Mesenchymal stem cell (in vitro differentiated cells and primary cell): ENCODE data around the gene STAB2.

ENCODE experiments used
- DNase-seq: peaks from one replicate; pipeline ENCODE4 v3.0.0-alpha.2; 2013
- H2AFZ ChIP-seq: one replicate; pipeline ENCODE4 v1.6.1; 2013; ENCODE audit warnings: low read depth, mild to moderate bottlenecking, control low read depth, inconsistent platforms, low read length, moderate library complexity
- H2AK5ac ChIP-seq: 2 replicates; pipeline ENCODE4 v1.6.1; 2013; ENCODE audit warnings: low read length, moderate library complexity, mild to moderate bottlenecking, inconsistent platforms; ENCODE audit not compliant: severe bottlenecking
- H2BK120ac ChIP-seq: one replicate; pipeline ENCODE4 v1.6.1; 2013; ENCODE audit warnings: low read depth, mild to moderate bottlenecking, inconsistent platforms, low read length, moderate library complexity
- H2BK12ac ChIP-seq, 2 experiments: one replicate each; pipeline ENCODE4 v1.6.1; 2013; ENCODE audit warnings: inconsistent platforms in 2 of 2, low read length in 2 of 2, mild to moderate bottlenecking in 2 of 2, moderate library complexity in 2 of 2, control low read depth in 1 of 2
- H2BK15ac ChIP-seq: one replicate; pipeline ENCODE4 v1.6.1; 2013; ENCODE audit warnings: mild to moderate bottlenecking, low read depth, inconsistent platforms; ENCODE audit not compliant: poor library complexity, severe bottlenecking
- H2BK5ac ChIP-seq: 2 replicates; pipeline ENCODE4 v1.6.1; 2013; ENCODE audit warnings: low read depth, mild to moderate bottlenecking, low read length, control low read depth, inconsistent platforms; ENCODE audit not compliant: poor library complexity, severe bottlenecking
- H3K14ac ChIP-seq, 2 experiments: one replicate each; pipeline ENCODE4 v1.6.1; 2013; ENCODE audit warnings: inconsistent platforms in 2 of 2, low read length in 2 of 2, control low read depth in 1 of 2, mild to moderate bottlenecking in 1 of 2, moderate library complexity in 1 of 2
- H3K18ac ChIP-seq, 2 experiments: one replicate each; pipeline ENCODE4 v1.6.1; 2013; ENCODE audit warnings: inconsistent platforms in 2 of 2, low read length in 2 of 2, control low read depth in 1 of 2, low read depth in 1 of 2, mild to moderate bottlenecking in 1 of 2
- H3K23ac ChIP-seq, 2 experiments: one replicate each; pipeline ENCODE4 v1.6.1; 2013; ENCODE audit warnings: inconsistent platforms in 2 of 2, low read length in 2 of 2, mild to moderate bottlenecking in 2 of 2, moderate library complexity in 2 of 2, control low read depth in 1 of 2
- H3K27ac ChIP-seq: 2 replicates; pipeline ENCODE4 v1.5.1; 2013; ENCODE audit warnings: mild to moderate bottlenecking, moderate library complexity, low read length, control low read depth, inconsistent platforms; ENCODE audit not compliant: poor library complexity, severe bottlenecking
- H3K27me3 ChIP-seq, 2 experiments: 2 replicates each; pipeline versions ENCODE4 v1.6.1 to v1.7.0; 2013; ENCODE audit warnings: low read length in 2 of 2, mild to moderate bottlenecking in 2 of 2, moderate library complexity in 2 of 2, control low read depth in 1 of 2, inconsistent platforms in 1 of 2; ENCODE audit not compliant: control insufficient read depth in 1 of 2, insufficient read depth in 1 of 2
- H3K36me3 ChIP-seq, 2 experiments: 2 replicates each; pipeline versions ENCODE4 v1.6.1 to v1.7.0; 2013; ENCODE audit warnings: low read length in 2 of 2, control low read depth in 1 of 2, inconsistent platforms in 1 of 2, low read depth in 1 of 2, mild to moderate bottlenecking in 1 of 2; ENCODE audit not compliant: insufficient read depth in 2 of 2, control insufficient read depth in 1 of 2
- H3K4ac ChIP-seq, 2 experiments: one replicate each; pipeline ENCODE4 v1.6.1; 2013; ENCODE audit warnings: inconsistent platforms in 2 of 2, low read length in 2 of 2, mild to moderate bottlenecking in 2 of 2, moderate library complexity in 2 of 2, control low read depth in 1 of 2, low read depth in 1 of 2
- H3K4me1 ChIP-seq: 2 replicates; pipeline ENCODE4 v1.6.1; 2013; ENCODE audit warnings: low read depth, low read length, control low read depth; ENCODE audit not compliant: control insufficient read depth, insufficient read depth
- H3K4me2 ChIP-seq: 2 replicates; pipeline ENCODE4 v1.6.1; 2013; ENCODE audit warnings: low read length, mild to moderate bottlenecking, inconsistent platforms; ENCODE audit not compliant: poor library complexity, severe bottlenecking
- H3K4me3 ChIP-seq, 2 experiments: 2 replicates each; pipeline versions ENCODE4 v1.5.1 to v1.7.0; 2013; ENCODE audit warnings: low read length in 2 of 2, mild to moderate bottlenecking in 2 of 2, control low read depth in 1 of 2, low read depth in 1 of 2; ENCODE audit not compliant: insufficient read depth in 1 of 2
- H3K79me1 ChIP-seq: replicated peaks from 2 replicates; pipeline ENCODE4 v1.6.1; 2013; ENCODE audit warnings: mild to moderate bottlenecking, control low read depth, low read length, inconsistent platforms; ENCODE audit not compliant: poor library complexity, severe bottlenecking
- H3K9ac ChIP-seq: 2 replicates; pipeline ENCODE4 v1.7.0; 2013; ENCODE audit warnings: mild to moderate bottlenecking, low read length, moderate library complexity
- H3K9me3 ChIP-seq: 2 replicates; pipeline ENCODE4 v1.7.0; 2013; ENCODE audit warnings: mild to moderate bottlenecking, low read length; ENCODE audit not compliant: control insufficient read depth
- H4K8ac ChIP-seq: one replicate; pipeline ENCODE4 v1.6.1; 2013; ENCODE audit warnings: inconsistent platforms, mild to moderate bottlenecking, low read length, moderate library complexity
- H4K91ac ChIP-seq: one replicate; pipeline ENCODE4 v1.6.1; 2013; ENCODE audit warnings: mild to moderate bottlenecking, low read length, inconsistent platforms
- WGBS: methylation state at CpG from one replicate; pipeline ENCODE4 v1.1.7; 2013; ENCODE audit warnings: mixed read lengths; 5-methylcytosine and 5-hydroxymethylcytosine counted together

The STAB2 gene

GRCh38 chr12:103710544-103710943, 123.5 kb downstream of the STAB2 start:
- Histone ChIP-seq H2BK5ac (no peak overlapping the region), H3K9ac (no peak overlapping the region), H3K14ac (no peak overlapping the region), H2BK12ac (no peak overlapping the region), H3K4me3 (no peak overlapping the region), H3K9me3 (no peaks in the 10 kb centered on the region), H4K91ac (no peak overlapping the region), H2AK5ac (no peak overlapping the region), H3K4me2 (no peak overlapping the region), H2BK120ac (no peak overlapping the region), H3K79me1 (no peaks in the 10 kb centered on the region), H3K4me1 (no peaks in the 10 kb centered on the region), H3K23ac (no peak overlapping the region), H3K36me3 (no peaks in the 10 kb centered on the region), H4K8ac (no peak overlapping the region), H2AFZ (no peak overlapping the region), H3K27ac (no peak overlapping the region), H3K4ac (no peak overlapping the region), H3K18ac (no peak overlapping the region), H2BK15ac (no peak overlapping the region), H3K27me3 (peaks cover 7 to 16% of the 10 kb centered on the region in 2 experiments)
- WGBS = 78% methylated on average over 1 of the region's 1 CpG
- DNase-seq = no peak

GRCh38 chr12:103712216-103712615, 125.1 kb downstream of the STAB2 start:
- H3K4me1 ChIP-seq = no peaks in the 10 kb centered on the region
- H4K8ac ChIP-seq = no peak overlapping the region
- H3K4ac ChIP-seq = no peak overlapping the region
- no peak overlapping the region for H2AK5ac ChIP-seq
- no peaks in the 10 kb centered on the region for H3K79me1 ChIP-seq
- H3K18ac ChIP-seq = no peak overlapping the region
- no peak overlapping the region for H2BK5ac ChIP-seq
- H3K36me3 ChIP-seq = no peaks in the 10 kb centered on the region
- H3K14ac ChIP-seq = peak overlapping the region in 1 of 2 experiments; percentile 77
- H2BK120ac ChIP-seq = no peak overlapping the region
- H2AFZ ChIP-seq = no peak overlapping the region
- no peak overlapping the region for H3K4me2 ChIP-seq
- no peak for DNase-seq
- no peak overlapping the region for H2BK15ac ChIP-seq
- H2BK12ac ChIP-seq = no peak overlapping the region
- 82% methylated on average over 2 of the region's 2 CpGs for WGBS
- H4K91ac ChIP-seq = no peak overlapping the region
- H3K4me3 ChIP-seq = no peak overlapping the region
- H3K9me3 ChIP-seq = no peaks in the 10 kb centered on the region
- H3K27ac ChIP-seq = no peak overlapping the region
- H3K27me3 ChIP-seq = peaks cover 10 to 16% of the 10 kb centered on the region in 2 experiments
- H3K23ac ChIP-seq = peak overlapping the region in 1 of 2 experiments; percentile 92
- H3K9ac ChIP-seq = no peak overlapping the region

- Histone ChIP-seq H4K8ac (no peak overlapping the region), H2BK15ac (no peak overlapping the region), H3K4me2 (no peak overlapping the region), H2BK5ac (no peak overlapping the region), H3K9me3 (no peaks in the 10 kb centered on the region), H3K4me3 (no peak overlapping the region), H3K23ac (no peak overlapping the region), H3K4ac (no peak overlapping the region), H3K14ac (no peak overlapping the region), H3K4me1 (no peaks in the 10 kb centered on the region), H3K27me3 (peaks cover 0 to 3% of the 10 kb centered on the region in 2 experiments), H3K27ac (no peak overlapping the region), H2BK120ac (no peak overlapping the region), H2BK12ac (no peak overlapping the region), H3K18ac (no peak overlapping the region), H4K91ac (no peak overlapping the region), H3K79me1 (no peaks in the 10 kb centered on the region), H3K9ac (no peak overlapping the region), H3K36me3 (no peaks in the 10 kb centered on the region), H2AFZ (no peak overlapping the region), H2AK5ac (no peak overlapping the region)
- no peak for DNase-seq
- 68% methylated on average over 4 of the region's 4 CpGs for WGBS
Measured at GRCh38 chr12:103715494-103715893, 128.4 kb downstream of the STAB2 start.

GRCh38 chr12:103716517-103717196, 129.6 kb downstream of the STAB2 start:
- 87% methylated on average over 8 of the region's 8 CpGs for WGBS
- no peak overlapping the region for H3K14ac ChIP-seq
- no peaks in the 10 kb centered on the region for H3K4me1 ChIP-seq
- no peaks in the 10 kb centered on the region for H3K36me3 ChIP-seq
- H3K27ac ChIP-seq = no peak overlapping the region
- no peaks in the 10 kb centered on the region for H3K9me3 ChIP-seq
- H4K91ac ChIP-seq = no peak overlapping the region
- peaks cover 0 to 3% of the 10 kb centered on the region in 2 experiments for H3K27me3 ChIP-seq
- DNase-seq = no peak
- no peak overlapping the region for H2BK120ac ChIP-seq
- H3K9ac ChIP-seq = no peak overlapping the region
- H3K23ac ChIP-seq = no peak overlapping the region
- H2AFZ ChIP-seq = no peak overlapping the region
- H2BK12ac ChIP-seq = no peak overlapping the region
- no peak overlapping the region for H3K4me3 ChIP-seq
- H2BK15ac ChIP-seq = no peak overlapping the region
- no peak overlapping the region for H3K18ac ChIP-seq
- no peak overlapping the region for H3K4ac ChIP-seq
- H2BK5ac ChIP-seq = no peak overlapping the region
- no peak overlapping the region for H3K4me2 ChIP-seq
- H4K8ac ChIP-seq = no peak overlapping the region
- H3K79me1 ChIP-seq = no peaks in the 10 kb centered on the region
- no peak overlapping the region for H2AK5ac ChIP-seq
